Activated CD4-positive, CD25-positive, alpha-beta regulatory T cell treated with anti-CD3 and anti-CD28 coated beads, Interleukin-2, amount 50 U/mL, for 24 hours (primary cell): ENCODE data around the gene GRM5.
"Not testable (repeated sequence)": the region's sequence is repeated elsewhere in the genome, so short reads cannot be mapped to it uniquely, and the experiment has no call there.

Source experiments
- ATAC-seq, 2 donors: fragments of 150-1000 bp; cut with Tn5 transposase; one replicate each; pipeline ENCODE4 v1.10.0; 2021; ENCODE audit warnings: mild to moderate bottlenecking in 1 of 2, moderate library complexity in 1 of 2

GRM5 gene

DNA sequence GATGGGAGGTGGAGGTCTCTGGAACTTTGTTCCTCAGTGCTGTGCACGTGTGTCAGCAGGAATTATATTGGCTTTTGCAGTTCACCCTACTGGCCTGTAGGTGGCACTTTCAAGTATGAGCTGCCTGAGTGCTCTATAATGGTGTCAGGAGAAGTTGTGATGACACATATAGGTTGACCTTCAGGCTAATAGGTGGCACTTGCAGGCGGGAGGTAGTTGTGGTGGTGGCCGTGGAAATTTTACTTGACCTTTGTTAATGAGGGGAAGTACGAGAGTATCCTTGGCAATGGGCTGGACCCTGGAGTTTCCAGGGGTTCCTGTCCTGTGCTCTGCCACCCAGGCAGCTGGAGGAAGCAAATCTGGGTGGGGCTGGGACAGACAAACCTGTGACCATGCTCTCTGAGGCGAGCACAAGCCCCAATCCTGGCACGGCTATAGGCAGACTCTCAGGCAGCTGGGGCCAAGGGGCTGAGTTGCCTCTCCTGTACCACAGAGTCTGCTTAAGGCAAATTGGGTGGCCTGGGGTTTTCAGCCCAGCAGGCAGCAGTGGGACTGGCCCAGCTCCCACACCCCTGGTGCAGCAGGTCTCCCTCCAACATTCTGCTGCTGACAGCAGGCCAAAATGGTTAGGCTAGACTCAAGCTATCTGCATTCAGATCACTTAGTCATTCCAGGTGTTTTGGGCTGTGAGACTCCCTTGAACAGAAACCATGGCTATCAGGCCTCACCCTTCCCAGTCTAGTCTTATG lies 580.7 kb downstream of the GRM5 start:
- peak; percentile 74 to 86 for ATAC-seq

DNA sequence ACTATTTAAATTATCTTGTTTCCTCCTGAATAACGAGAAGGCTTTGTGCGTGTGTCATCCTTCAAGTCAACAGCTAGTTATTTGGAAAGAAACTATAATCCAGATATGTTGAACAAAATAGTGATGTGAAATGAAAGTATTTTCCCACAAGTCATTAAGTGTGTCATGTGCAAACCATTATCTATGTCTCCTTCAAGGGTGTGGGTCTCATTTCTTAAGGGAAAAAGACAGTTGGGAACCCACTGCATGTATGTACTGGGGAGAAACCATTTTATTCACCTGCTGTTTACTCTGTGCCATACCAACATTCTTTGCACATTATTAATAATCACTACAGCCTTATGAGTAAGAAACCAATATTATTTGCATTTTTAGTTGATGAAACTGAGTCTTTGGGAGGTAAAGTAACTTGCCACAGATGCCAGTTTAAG lies 582.9 kb downstream of the GRM5 start:
- no peak for ATAC-seq

GRCh38 chr11:88480223-88480622 lies 585.6 kb downstream of the GRM5 start:
- ATAC-seq: no peak

GRCh38 chr11:88478136-88478815 lies 587.5 kb downstream of the GRM5 start:
- ATAC-seq: no peak

- no peak for ATAC-seq
Observed at GRCh38 chr11:88475991-88476418, 589.8 kb downstream of the GRM5 start.

- ATAC-seq: no peak
Observed at GRCh38 chr11:88474655-88475054, 591.1 kb downstream of the GRM5 start.

DNA sequence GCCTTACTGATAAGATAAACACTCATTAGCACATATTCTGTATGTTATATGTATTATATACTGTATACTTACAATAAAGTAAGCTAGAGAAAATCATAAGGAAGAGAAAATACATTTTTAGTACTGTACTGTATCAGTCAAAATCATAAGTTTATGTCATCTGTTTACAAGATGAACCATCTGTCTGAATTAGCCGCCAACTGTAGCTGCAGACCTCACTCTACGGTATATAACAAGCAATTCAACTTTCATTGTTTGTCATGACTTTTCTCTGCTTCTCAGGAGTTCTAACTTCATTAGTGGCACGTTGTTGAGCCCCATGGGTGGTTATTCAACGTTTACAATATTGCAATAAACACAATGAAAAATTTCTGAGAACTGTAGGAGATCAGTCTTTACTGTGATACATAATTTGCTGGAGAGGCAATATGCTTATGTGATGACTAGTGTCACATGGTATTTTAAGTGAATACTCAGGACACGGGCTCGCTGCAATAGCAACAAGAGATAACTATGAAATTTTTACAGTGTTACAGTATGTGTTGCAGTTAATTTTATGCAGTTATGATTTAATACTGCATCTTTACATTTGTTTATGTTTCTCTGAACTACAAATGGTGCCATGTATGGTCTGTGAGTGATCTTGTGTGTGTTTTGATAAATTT lies 596.1 kb downstream of the GRM5 start:
- ATAC-seq: no peak

GRCh38 chr11:88464528-88464927 lies 601.3 kb downstream of the GRM5 start:
- ATAC-seq: no peak

- ATAC-seq: not testable (repeated sequence)
Observed at GRCh38 chr11:88463301-88463700, 602.5 kb downstream of the GRM5 start.

- ATAC-seq: not testable (repeated sequence)
Observed at GRCh38 chr11:88458047-88458446, 607.7 kb downstream of the GRM5 start.

DNA sequence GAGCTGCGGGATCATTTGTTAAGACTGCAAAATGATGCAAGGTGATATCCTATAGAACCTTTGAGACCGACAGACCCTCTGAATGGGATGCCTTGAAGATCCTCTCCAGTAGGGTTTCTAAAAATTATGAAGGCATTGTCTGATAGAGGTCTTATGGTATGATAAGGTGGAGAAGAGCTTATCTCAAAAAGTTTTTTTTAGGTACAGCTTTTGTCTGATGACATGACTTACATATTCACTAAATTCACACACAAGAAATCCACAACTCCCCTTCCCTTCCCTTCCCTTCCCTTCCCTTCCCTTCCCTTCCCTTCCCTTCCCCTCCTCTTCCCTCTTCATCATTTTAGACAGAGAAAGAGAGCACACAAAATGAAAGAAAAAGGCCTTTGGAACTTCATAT lies 609.8 kb downstream of the GRM5 start:
- no peak for ATAC-seq

DNA sequence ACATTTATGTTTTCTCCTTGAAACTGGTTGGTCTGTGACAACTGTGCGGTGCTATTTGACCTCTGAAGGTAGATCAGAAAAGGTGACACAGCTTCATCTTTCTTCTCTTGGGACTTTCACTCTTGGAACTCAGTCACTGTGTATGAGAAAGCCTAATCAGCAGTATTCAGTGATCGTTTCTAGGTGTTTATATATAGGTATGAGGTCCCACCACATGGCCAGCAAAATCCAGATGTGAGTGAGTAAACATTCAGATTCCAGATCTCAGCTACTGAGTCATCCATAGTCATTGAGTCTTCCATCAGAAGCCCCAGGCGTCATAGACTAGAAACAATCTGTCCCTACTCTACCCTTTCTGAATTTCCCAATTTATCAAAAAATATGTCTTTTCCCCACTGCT lies 610.9 kb downstream of the GRM5 start:
- no peak for ATAC-seq
